NCI-H2227 (cell line): ENCODE data around the gene MAP3K3.

ENCODE experiments used
- DNase-seq: peaks from one replicate; lab custom pipeline; 2025; ENCODE audit not compliant: unreplicated experiment; lab: John Stamatoyannopoulos, UW

MAP3K3 gene

GRCh38 chr17:63692195-63692816 is 70.1 kb downstream of the MAP3K3 start:
- no peak for DNase-seq

- no peak for DNase-seq
Observed at GRCh38 chr17:63693411-63694113, 71.3 kb downstream of the MAP3K3 start.

GRCh38 chr17:63694229-63694949 is 72.2 kb downstream of the MAP3K3 start:
- peak; percentile 57 for DNase-seq

- DNase-seq, result no peak
Observed at GRCh38 chr17:63694950-63695773, 72.9 kb downstream of the MAP3K3 start.

- no peak for DNase-seq
Observed at GRCh38 chr17:63695889-63696288, 73.7 kb downstream of the MAP3K3 start.

- DNase-seq, result peak; percentile 30
Observed at GRCh38 chr17:63696381-63696961, 74.3 kb downstream of the MAP3K3 start.

GRCh38 chr17:63697341-63698286 is 75.4 kb downstream of the MAP3K3 start:
- DNase-seq, result peak; percentile 44

- no peak for DNase-seq
Observed at GRCh38 chr17:63698381-63698885, 76.2 kb downstream of the MAP3K3 start.

GRCh38 chr17:63698886-63699637 is 76.8 kb downstream of the MAP3K3 start:
- DNase-seq, result peak; percentile 59

- peak; percentile 88 for DNase-seq
Observed at GRCh38 chr17:63699638-63700527, 77.7 kb downstream of the MAP3K3 start, which contains the start of gene LIMD2. LIMD2 (minus strand) TSS chr17:63700125; CDS start chr17:63699298, 827 bp downstream.

- DNase-seq, result peak; percentile 60
Observed at GRCh38 chr17:63700528-63701455, 78.6 kb downstream of the MAP3K3 start.

GRCh38 chr17:63701456-63701820 is 79.2 kb downstream of the MAP3K3 start:
- DNase-seq, result no peak

- no peak for DNase-seq
Observed at GRCh38 chr17:63701868-63702720, 79.9 kb downstream of the MAP3K3 start.

- no peak for DNase-seq
Observed at GRCh38 chr17:63702721-63703015, 80.5 kb downstream of the MAP3K3 start.

- DNase-seq, result no peak
Observed at GRCh38 chr17:63703029-63703428, 80.8 kb downstream of the MAP3K3 start.
